PC-9 (cell line): Measurements from ENCODE around the gene CLUH. TPM values are rescaled to one million over a fixed set of nuclear protein-coding genes. Genes with fewer than 3 reads are reported as not detected.
"Not testable (repeated sequence)": the region's sequence is repeated elsewhere in the genome, so short reads cannot be mapped to it uniquely, and the experiment has no call there.

Experiments
- BruUV-seq: library from RNA; stranded (reverse); fragments of 400-500 nt; replicated peaks from 2 replicates; lab custom pipeline; 2021; lab: Mats Ljungman, UMichigan
- CTCF ChIA-PET: fragments of 300-600 bp; sonication (Branson Sonifier 250); formaldehyde crosslinking; loops from one replicate; lab custom pipeline; 2022; ENCODE audit warnings: antibody characterized with exemption; lab: Charles Lee
- POLR2A ChIA-PET: fragments of 300-600 bp; sonication (Branson Sonifier 250); formaldehyde crosslinking; loops from one replicate; lab custom pipeline; 2022; ENCODE audit warnings: antibody characterized with exemption; ENCODE audit not compliant: unreplicated experiment; lab: Charles Lee
- DNase-seq, 2 experiments: peaks; one replicate each; pipeline versions ENCODE4 v3.0.0 to v3.0.0-alpha.2; 2015 to 2022; ENCODE audit warnings: mixed read lengths in 1 of 2
- H2AFZ ChIP-seq: fragments of 200-600 bp; sonication (generic); 2 replicates; pipeline ENCODE4 v1.8.1; 2017; ENCODE audit warnings: antibody characterized with exemption
- H3F3A ChIP-seq: fragments of 200-600 bp; sonication (generic); 2 replicates; pipeline ENCODE4 v1.8.1; 2017; ENCODE audit warnings: antibody characterized with exemption, mild to moderate bottlenecking, low read depth; ENCODE audit not compliant: insufficient read depth
- H3K27ac ChIP-seq: fragments of 200-600 bp; sonication (generic); 2 replicates; pipeline ENCODE4 v1.6.1; 2016; ENCODE audit warnings: mixed run types
- H3K27me3 ChIP-seq: fragments of 200-600 bp; sonication (generic); 2 replicates; pipeline ENCODE4 v1.6.1; 2016; ENCODE audit warnings: low read depth, mixed run types; ENCODE audit not compliant: insufficient read depth
- H3K36me3 ChIP-seq: fragments of 200-600 bp; sonication (generic); 2 replicates; pipeline ENCODE4 v1.6.1; 2016; ENCODE audit warnings: low read depth, mixed run types
- H3K4me1 ChIP-seq: fragments of 200-600 bp; sonication (generic); replicated peaks from 2 replicates; pipeline ENCODE4 v1.6.1; 2016; ENCODE audit warnings: mixed run types; ENCODE audit not compliant: insufficient read depth
- H3K4me2 ChIP-seq: fragments of 200-600 bp; sonication (generic); 2 replicates; pipeline ENCODE4 v1.6.1; 2017; ENCODE audit warnings: mixed run types
- H3K4me3 ChIP-seq: fragments of 200-600 bp; sonication (generic); 2 replicates; pipeline ENCODE4 v1.6.1; 2016; ENCODE audit warnings: mixed run types
- H3K79me2 ChIP-seq: fragments of 200-600 bp; sonication (generic); 2 replicates; pipeline ENCODE4 v1.6.1; 2017; ENCODE audit warnings: low read depth, mixed run types
- H3K9me2 ChIP-seq: fragments of 200-600 bp; sonication (generic); 2 replicates; pipeline ENCODE4 v1.8.1; 2017; ENCODE audit warnings: mild to moderate bottlenecking; ENCODE audit not compliant: insufficient read depth
- H3K9me3 ChIP-seq: fragments of 200-600 bp; sonication (generic); 2 replicates; pipeline ENCODE4 v1.8.1; 2016; ENCODE audit warnings: low read depth; ENCODE audit not compliant: insufficient read depth
- H4K20me1 ChIP-seq: fragments of 200-600 bp; sonication (generic); 2 replicates; pipeline ENCODE4 v1.8.1; 2017; ENCODE audit not compliant: insufficient read depth
- EZH2 ChIP-seq: fragments of 200-600 bp; sonication (generic); IDR thresholded peaks from 2 replicates; pipeline ENCODE4 v1.8.0; 2017; ENCODE audit warnings: antibody characterized with exemption, low read depth
- intact Hi-C: fragments of 100-400 bp; cut with micrococcal nuclease; formaldehyde crosslinking; loops from one replicate; pipeline ENCODE4 v1.10.0; 2022; ENCODE audit not compliant: unreplicated experiment
- total RNA-seq: library from RNA; stranded (reverse); gene quantifications from 2 replicates; pipeline ENCODE4 v1.2.3, GENCODE V29; 2021
- TF ChIP-seq, protein P1 (sequence below): fragments of 200-600 bp; sonication (generic); conservative IDR thresholded peaks from 2 replicates; pipeline ENCODE4 v1.6.1; 2017; ENCODE audit warnings: mixed run types, antibody characterized with exemption, mild to moderate bottlenecking, moderate library complexity

CLUH gene
- total RNA-seq, 1 experiment from 2014 or later, result 142 TPM

DNA sequence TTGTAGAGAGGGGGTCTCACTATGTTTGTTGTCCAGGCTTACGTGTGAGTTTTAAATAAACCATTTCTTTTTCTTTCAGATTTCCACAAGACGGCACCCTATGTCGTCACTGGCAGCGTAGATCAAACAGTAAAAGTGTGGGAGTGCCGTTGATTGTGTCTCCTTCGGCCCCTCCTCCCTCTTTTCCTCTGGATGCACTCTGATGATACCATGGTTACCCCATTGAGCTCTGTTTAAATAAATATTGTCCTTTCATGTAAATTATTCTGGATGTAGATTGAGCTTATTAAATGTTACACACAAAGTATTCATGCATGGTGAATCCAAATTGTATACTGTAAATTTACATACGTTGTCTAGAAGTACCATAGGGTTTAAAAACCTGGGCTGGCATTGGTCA is 29.9 kb downstream of the CLUH start:
- Histone ChIP-seq H3K9me2 (no peaks in the 10 kb centered on the region), H3K9me3 (no peaks in the 10 kb centered on the region), H3F3A (peaks cover 43% of the 10 kb centered on the region; the same call in 1 of the 2 replicates), H3K4me2 (no peak overlapping the region), H3K4me1 (no peaks in the 10 kb centered on the region), H3K79me2 (no peaks in the 10 kb centered on the region), H3K27me3 (no peaks in the 10 kb centered on the region), H4K20me1 (peaks cover 21% of the 10 kb centered on the region), H2AFZ (no peak overlapping the region), H3K4me3 (no peak overlapping the region), H3K36me3 (peaks cover 40% of the 10 kb centered on the region), H3K27ac (no peak overlapping the region)
- intact Hi-C loops, result no loop called here
- TF ChIP-seq EZH2, result no peak
- TF ChIP-seq, protein P1, sequence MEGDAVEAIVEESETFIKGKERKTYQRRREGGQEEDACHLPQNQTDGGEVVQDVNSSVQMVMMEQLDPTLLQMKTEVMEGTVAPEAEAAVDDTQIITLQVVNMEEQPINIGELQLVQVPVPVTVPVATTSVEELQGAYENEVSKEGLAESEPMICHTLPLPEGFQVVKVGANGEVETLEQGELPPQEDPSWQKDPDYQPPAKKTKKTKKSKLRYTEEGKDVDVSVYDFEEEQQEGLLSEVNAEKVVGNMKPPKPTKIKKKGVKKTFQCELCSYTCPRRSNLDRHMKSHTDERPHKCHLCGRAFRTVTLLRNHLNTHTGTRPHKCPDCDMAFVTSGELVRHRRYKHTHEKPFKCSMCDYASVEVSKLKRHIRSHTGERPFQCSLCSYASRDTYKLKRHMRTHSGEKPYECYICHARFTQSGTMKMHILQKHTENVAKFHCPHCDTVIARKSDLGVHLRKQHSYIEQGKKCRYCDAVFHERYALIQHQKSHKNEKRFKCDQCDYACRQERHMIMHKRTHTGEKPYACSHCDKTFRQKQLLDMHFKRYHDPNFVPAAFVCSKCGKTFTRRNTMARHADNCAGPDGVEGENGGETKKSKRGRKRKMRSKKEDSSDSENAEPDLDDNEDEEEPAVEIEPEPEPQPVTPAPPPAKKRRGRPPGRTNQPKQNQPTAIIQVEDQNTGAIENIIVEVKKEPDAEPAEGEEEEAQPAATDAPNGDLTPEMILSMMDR, result no peak
- no TSS peak for BruUV-seq
- CTCF ChIA-PET, result no interaction called here
- no peak for DNase-seq
- POLR2A ChIA-PET, result interaction anchor here (0.7 kb wide), 1 partner anchor 384 kb away, joined by 3 read pairs; no protein-coding TSS in a partner anchor

DNA sequence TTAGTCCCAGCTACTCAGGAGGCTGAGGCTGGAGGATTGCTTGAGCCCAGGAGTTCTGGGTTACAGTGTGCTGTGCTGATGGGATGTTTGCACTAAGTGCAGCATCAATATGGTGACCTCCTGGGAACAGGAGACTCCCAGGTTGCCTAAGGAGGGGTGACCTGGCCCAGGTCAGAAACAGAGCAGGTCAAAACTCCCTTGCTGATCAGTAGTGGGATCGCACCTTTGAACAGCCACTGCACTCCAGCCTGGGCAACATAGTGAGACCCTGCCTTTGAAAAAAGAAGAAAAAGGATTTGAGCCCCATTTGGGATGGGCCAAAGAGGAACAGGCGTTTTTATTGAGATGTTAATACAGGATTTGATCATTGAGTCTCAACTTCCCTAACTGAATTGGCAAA is 30.6 kb downstream of the CLUH start:
- no peak for DNase-seq
- ChIA-PET POLR2A (no interaction called here), CTCF (no interaction called here)
- H3K4me3 ChIP-seq, result no peak overlapping the region
- H3K4me1 ChIP-seq, result no peaks in the 10 kb centered on the region
- H3F3A ChIP-seq, result peaks cover 39% of the 10 kb centered on the region; the same call in 1 of the 2 replicates
- peaks cover 20% of the 10 kb centered on the region for H4K20me1 ChIP-seq
- TF ChIP-seq, protein P1, result no peak
- TF ChIP-seq EZH2, result no peak
- no peak overlapping the region for H3K4me2 ChIP-seq
- H3K9me2 ChIP-seq, result no peaks in the 10 kb centered on the region
- intact Hi-C loops, result no loop called here
- no peak overlapping the region for H2AFZ ChIP-seq
- no peak overlapping the region for H3K27ac ChIP-seq
- no peaks in the 10 kb centered on the region for H3K27me3 ChIP-seq
- peaks cover 2% of the 10 kb centered on the region; the same call in 1 of the 2 replicates for H3K79me2 ChIP-seq
- no TSS peak for BruUV-seq
- peaks cover 40% of the 10 kb centered on the region for H3K36me3 ChIP-seq
- H3K9me3 ChIP-seq, result no peaks in the 10 kb centered on the region

DNA sequence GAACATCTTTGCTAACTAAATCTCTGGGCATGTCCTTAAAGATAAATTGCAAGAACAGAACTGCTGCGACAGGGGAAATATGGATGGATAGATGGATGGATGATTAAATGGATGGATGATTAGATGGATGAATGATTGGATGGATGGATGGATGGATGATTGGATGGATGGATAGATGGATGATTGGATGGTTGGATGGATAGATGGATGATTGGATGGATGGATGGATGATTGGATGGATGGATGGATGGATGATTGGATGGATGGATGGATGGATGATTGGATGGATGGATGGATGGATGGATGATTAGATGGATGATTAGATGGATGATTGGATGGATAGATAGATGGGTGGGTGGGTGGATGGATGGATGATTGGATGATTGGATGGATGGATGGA is 32.3 kb downstream of the CLUH start:
- DNase-seq, H3K27ac ChIP-seq, H2AFZ ChIP-seq, POLR2A ChIA-PET, H3K4me2 ChIP-seq, BruUV-seq, H3K9me2 ChIP-seq, H3K27me3 ChIP-seq, H3K9me3 ChIP-seq, H3K79me2 ChIP-seq, H3K4me3 ChIP-seq, H3K4me1 ChIP-seq: not testable (repeated sequence)
- H3K36me3 ChIP-seq, result peaks cover 41% of the 10 kb centered on the region
- peaks cover 29% of the 10 kb centered on the region for H4K20me1 ChIP-seq
- peaks cover 31% of the 10 kb centered on the region; the same call in 1 of the 2 replicates for H3F3A ChIP-seq
- intact Hi-C loops, result loop anchor here (10.0 kb wide), 1 partner anchor 84 kb away; the partner anchor contains the start of gene PAFAH1B1
- CTCF ChIA-PET, result interaction anchor here (0.5 kb wide), 1 partner anchor 73 kb away, joined by 3 read pairs; no protein-coding TSS in a partner anchor

DNA sequence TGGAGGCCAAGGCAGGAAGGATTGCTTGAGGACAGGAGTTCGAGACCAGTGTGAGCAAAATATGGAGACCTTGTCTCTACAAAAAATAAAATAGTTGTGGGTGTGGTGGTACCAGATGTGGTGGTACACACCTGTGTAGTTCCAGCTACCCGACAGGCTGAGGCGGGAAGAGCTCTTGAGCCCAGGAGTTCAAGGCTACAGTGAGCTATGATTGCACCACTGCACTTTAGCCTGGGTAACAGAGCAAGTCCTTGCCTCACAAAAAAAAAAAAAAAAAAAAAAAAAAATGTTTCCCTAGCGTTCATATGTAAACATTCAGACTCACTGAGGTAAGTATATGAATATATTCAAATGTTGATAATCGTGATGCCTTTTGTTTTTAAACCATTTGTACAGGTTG is 39.5 kb downstream of the CLUH start:
- no peaks in the 10 kb centered on the region for H3K27me3 ChIP-seq
- no TSS peak for BruUV-seq
- peaks cover 13% of the 10 kb centered on the region for H3K79me2 ChIP-seq
- no peaks in the 10 kb centered on the region for H3K9me3 ChIP-seq
- no peak overlapping the region for H3K27ac ChIP-seq
- POLR2A ChIA-PET, result no interaction called here
- intact Hi-C loops, result loop anchor here (10.0 kb wide), 1 partner anchor 77 kb away; the partner anchor contains the start of gene PAFAH1B1
- no peaks in the 10 kb centered on the region for H3K9me2 ChIP-seq
- TF ChIP-seq, protein P1, result no peak
- no peak for TF ChIP-seq EZH2
- no peak overlapping the region for H3K4me3 ChIP-seq
- H3F3A ChIP-seq, result peaks cover 41% of the 10 kb centered on the region
- H2AFZ ChIP-seq, result no peak overlapping the region
- peaks cover 24% of the 10 kb centered on the region for H3K36me3 ChIP-seq
- no peaks in the 10 kb centered on the region for H3K4me1 ChIP-seq
- no peak for DNase-seq
- peaks cover 23% of the 10 kb centered on the region for H4K20me1 ChIP-seq
- H3K4me2 ChIP-seq, result no peak overlapping the region
- CTCF ChIA-PET, result no interaction called here

DNA sequence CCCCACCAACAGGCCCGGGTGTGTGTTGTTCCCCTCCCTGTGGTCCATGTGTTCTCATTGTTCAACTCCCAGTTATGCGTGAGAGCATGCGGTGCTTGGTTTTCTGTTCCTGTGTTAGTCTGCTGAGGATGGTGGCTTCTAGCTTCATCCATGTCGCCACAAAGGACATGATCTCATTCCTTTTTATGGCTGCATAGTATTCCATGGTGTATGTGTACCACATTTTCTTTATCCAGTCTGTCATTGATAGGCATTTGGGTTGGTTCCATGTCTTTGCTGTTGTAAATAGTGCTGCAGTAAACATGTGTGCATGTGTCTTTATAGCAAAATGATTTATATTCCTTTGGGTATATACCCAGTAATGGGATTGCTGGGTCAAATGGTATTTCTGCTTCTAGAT is 51.2 kb downstream of the CLUH start:
- H3K4me2 ChIP-seq, H3K27ac ChIP-seq, H3K9me3 ChIP-seq, H3K27me3 ChIP-seq, BruUV-seq, H3K4me3 ChIP-seq, H2AFZ ChIP-seq, H3K9me2 ChIP-seq, H3K4me1 ChIP-seq, CTCF ChIA-PET, intact Hi-C loops, DNase-seq, H3K36me3 ChIP-seq: not testable (repeated sequence)
- H4K20me1 ChIP-seq, result peaks cover 96% of the 10 kb centered on the region
- peaks cover 32% of the 10 kb centered on the region for H3F3A ChIP-seq
- peaks cover 94% of the 10 kb centered on the region for H3K79me2 ChIP-seq
- POLR2A ChIA-PET, result interaction anchor here (0.6 kb wide), 1 partner anchor 126 kb away, joined by 5 read pairs; no protein-coding TSS in a partner anchor
